ENCODE measurements around the gene RAI1.

DNA sequence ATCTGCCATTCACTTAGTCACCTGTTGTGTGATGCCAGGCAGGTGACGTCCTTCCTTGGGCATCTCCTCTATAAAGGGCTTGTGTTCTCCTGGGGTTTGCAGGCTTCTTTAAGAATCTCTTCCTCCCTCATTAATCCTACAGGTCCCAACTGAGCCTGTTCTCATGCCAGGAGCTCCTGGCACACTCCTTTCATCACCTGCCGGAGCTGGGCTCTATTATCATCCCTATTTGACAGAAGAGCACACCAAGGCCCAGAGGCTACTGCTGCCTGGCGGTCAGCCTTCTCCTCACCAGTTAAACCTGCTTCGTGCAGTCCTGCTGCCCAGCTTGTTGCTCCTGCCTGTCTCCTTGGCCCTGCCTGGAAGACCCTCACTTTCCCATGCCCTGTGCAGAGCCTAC lies 51.2 kb downstream of the RAI1 start:
- no peak for TF ChIP-seq POLR2A (IDR thresholded peaks at IDR 0.05; ENCODE audit: low read depth, low read length)
- no peak for TF ChIP-seq POLR2AphosphoS5 (IDR thresholded peaks at IDR 0.05; ENCODE audit: low read depth, low read length)
